COLO668 (cell line): ENCODE results near the gene MSMP.

Experiments
- DNase-seq: peaks from one replicate; lab custom pipeline; 2025; ENCODE audit not compliant: unreplicated experiment; lab: John Stamatoyannopoulos, UW

MSMP gene

GRCh38 chr9:35725362-35725761 lies 28.7 kb downstream of the MSMP start:
- no peak for DNase-seq

- no peak for DNase-seq
These were observed 30.2 kb downstream of the MSMP start for GRCh38 chr9:35723908-35724307.

DNA sequence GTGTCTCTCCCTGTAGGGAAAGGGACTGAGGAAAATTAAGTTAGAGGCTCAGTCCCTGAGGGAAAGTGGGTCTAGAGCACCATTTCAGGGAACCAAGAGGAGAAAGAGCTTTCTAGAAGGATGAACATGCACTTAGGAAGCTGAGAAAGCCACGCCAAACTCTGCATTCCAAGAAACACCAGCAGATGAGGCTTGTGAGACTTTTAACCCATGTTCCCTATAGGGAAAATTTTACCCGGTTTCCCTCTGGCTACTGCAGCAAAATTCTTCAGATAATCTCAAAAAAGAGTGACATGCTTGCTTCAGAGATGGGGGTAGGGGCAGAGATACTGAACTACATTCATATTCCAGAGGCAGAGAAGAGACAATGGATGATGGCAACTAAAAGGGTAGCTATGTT lies 30.6 kb downstream of the MSMP start:
- no peak for DNase-seq

GRCh38 chr9:35719546-35719945 lies 34.5 kb downstream of the MSMP start:
- DNase-seq = no peak

DNA sequence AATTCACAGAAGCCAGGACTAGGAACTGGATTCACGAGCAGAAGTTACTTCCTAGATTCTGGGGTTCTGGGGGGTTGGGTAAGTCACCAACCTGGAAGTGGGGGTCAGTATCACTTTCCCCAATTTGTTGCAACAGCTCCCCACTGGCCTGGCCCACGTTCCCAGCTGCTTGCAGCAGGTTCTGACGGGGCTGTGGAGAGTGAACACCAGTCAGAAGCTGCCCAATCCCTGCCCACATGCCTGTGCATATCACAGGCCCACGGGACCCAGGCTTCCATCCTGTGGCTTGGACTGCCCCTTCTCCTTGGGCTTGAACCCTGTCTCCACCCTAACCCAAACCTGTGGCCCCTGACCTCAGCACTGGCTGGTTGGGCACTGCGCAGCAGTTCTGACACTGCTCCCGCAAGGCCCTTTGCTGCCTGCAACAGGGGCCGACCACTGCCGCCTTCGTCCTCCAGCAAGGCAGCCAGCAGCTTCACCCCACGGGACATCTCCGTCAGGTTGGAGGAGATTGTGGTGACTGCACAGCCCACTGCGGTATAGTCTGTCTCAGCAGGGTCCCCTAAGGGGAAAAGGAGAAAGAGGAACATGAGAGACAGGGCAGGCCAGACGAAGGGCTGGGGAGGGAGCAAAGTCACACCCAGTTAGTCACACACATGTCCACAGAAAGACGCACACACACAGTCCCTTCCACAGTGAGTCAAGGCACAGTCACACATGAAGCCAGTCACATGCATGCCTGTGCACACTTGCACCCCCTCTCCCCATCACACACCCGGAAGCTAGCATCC lies 35.2 kb downstream of the MSMP start:
- DNase-seq = no peak

DNA sequence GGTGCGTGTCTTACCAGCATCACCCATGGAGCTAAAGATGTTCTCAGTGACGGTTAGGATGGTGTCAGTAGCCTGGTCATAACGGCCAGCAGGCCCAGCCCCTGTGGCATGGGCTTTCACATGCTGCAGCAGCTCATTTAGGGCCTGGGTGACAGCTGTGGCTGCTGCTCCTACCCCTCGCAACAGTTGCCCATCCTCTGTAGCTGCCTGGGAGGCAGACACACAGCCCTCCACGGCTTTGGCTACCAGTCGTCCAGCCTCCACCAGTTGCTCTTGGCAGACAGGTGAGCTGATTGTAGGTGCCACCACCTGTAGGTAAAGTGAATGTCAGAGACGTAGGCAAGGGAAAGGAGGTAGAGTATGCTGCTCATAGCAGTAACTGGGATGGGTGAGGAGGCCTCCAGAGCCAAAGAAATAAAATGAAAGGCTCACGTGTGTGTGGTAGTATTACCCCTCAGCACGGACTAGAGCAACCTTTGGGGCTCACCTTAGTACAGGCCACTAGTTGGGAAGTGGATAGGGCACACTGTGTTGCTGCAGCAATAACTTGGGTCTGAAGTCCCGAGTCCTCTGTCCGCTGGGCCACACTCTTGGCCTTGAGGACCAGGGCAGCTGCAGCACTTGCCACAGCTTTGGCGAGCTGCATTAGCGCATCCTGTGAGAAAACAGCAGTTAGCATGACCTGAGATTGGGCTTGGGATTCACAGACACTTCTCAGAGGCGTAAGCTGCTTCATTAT lies 36.8 kb downstream of the MSMP start:
- DNase-seq = no peak

DNA sequence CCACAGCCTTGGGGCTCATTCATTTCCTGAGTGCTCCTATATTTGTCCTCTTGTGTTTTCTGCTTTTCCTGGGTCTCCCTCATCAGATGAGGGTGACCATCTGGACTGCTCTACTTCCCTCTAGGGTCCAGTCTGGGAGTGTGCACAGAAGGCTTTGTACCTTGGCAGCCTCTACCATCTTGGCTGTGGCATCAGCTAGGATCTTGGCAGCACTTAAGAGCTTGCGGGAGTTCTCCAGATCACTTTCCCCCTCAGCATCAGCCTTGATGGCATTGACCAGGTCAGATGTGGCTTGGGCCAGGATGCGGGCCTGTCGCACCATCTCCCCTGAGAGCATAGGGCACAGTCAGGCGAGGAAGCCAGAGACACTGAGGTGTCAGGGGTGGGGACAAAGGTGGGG lies 37.8 kb downstream of the MSMP start:
- DNase-seq = no peak

DNA sequence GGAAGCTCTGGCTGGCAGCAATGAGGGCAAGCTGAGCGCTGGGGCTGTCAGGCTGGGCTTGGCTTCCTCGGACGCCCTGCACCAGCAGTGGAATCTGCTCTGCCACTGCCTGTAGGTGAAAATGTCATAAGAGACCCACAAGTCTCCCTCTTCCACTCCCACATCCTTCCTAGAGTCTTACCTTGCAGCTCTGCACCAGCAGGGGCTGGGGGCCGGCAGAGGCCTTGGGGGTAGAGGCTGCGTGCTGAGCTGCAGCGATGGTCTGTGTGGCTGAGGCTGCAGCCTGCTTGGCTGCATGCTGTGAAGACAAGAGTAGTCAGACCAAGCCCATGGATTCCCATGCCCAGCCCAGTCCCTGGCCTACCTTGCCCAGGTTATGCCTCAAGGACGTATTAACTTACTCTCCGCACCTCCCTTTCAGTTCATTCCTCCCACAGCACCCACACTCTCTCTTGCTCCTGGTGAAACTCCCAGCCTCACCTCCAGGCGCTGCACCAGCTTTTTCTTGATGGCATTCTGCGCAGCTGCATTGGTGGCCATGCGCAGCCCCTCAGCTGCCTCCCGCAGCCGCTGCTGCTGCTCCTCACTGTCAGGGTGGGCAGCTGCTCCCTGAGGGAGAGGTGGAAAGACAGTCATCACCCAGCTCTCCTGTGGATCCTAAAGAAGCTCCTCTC lies 39.4 kb downstream of the MSMP start:
- DNase-seq = no peak

GRCh38 chr9:35714123-35714522 lies 40.0 kb downstream of the MSMP start:
- no peak for DNase-seq

GRCh38 chr9:35713578-35713977 lies 40.5 kb downstream of the MSMP start:
- no peak for DNase-seq

- no peak for DNase-seq
These were observed 41.2 kb downstream of the MSMP start for GRCh38 chr9:35712762-35713400.

DNA sequence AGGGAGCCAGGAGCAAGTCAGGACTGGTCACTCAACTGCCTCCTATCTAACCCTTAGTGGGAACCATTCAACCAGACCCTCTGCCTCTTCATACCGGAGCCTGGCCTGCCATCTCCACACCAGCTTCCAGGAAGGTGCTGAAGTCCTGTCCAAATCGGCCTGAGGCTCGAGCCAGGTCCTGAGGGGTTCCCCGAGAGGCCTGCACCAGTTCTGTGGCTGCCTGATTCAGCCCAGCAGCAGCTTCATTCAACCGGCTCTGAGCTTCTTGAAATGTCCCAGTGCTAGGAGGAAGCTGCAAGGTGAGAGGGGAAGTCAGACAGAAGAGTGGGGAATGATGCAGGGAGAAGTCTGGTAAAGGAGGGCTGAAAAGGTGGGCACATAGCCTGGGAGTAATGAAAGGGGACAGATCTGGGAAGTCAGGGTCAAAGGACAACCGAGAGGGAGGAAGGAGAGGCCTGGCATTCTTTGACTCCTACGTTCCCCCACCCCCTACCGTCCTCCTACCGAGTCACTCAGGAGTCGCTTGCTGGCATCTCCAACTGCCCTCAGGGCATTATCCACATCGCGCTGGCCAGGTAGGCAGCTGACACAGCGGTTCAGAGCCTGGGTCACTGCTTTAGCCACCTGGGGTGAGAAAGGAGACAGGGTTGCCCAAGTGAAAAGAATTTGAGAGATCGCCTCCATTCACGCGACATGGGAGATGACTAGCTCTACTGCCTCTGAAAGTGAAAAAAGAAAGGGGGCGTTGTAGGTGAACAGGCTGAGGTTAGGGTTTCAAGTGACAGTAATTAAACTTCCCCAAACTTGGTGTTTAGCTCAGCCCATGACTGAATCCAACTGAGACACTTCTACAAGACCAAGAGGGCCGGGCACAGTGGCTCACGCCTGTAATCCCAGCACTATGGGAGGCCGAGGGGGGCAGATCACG lies 42.3 kb downstream of the MSMP start:
- no peak for DNase-seq

GRCh38 chr9:35710818-35711500 lies 43.1 kb downstream of the MSMP start:
- no peak for DNase-seq

- DNase-seq = no peak
These were observed 45.9 kb downstream of the MSMP start for GRCh38 chr9:35708146-35708545.

DNA sequence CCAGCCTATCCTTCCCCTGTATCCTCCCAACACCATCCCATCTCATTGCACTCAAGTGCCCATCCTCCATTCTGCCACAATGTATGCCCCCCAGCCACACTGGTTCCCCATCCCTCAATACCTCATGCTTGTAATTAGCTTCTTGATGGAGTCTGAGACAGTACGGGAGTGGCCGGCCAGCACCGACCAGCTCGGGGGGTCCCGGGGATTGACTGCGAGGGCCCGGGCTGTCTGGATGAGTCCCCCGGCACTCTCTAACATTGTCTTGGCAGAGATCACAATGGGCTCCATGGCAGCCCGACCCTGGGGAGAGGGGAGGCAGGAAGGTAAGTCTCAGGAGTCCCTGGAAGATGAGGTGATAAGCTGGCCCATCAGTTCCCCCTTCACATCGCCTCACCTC lies 47.1 kb downstream of the MSMP start:
- no peak for DNase-seq

- DNase-seq = no peak
These were observed 48.1 kb downstream of the MSMP start for GRCh38 chr9:35705836-35706430.

- no peak for DNase-seq
These were observed 48.7 kb downstream of the MSMP start for GRCh38 chr9:35705372-35705771.

GRCh38 chr9:35703906-35704672 lies 50.0 kb downstream of the MSMP start:
- DNase-seq = no peak
